GDM1 (cell line): ENCODE measurements around the gene RAB11A.

Experiments used
- DNase-seq: peaks from one replicate; lab custom pipeline; 2025; lab: John Stamatoyannopoulos, UW

Gene RAB11A

GRCh38 chr15:65869126-65869953 is at the start of gene RAB11A:
RAB11A (plus strand) TSS chr15:65869491; CDS start chr15:65869586, 95 bp downstream.
- DNase-seq: peak; percentile 92

DNA sequence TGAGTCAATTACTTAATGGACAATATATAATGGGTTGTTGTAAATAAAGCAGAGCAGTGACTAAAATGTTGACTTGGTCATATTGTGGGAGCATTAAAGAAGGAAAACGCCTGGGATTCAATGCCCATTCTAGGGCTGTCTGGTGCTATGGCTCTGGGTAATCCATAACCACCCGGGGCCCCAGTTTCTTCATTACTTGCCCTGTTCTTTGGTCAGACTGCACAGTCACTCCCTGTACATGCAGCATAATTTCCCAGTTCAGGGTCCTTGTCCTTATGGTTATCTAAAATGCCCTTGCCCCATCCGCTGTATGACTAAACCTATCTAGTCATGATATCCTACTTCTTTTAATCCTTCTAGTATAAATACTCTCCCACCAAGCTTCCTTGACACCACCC is 49.7 kb upstream of the RAB11A start:
- no peak for DNase-seq

GRCh38 chr15:65821070-65821469 is 48.2 kb upstream of the RAB11A start:
- DNase-seq: no peak

- DNase-seq: no peak
Observed at GRCh38 chr15:65822316-65822715, 47.0 kb upstream of the RAB11A start.

- DNase-seq: no peak
Observed at GRCh38 chr15:65824031-65824743, 45.1 kb upstream of the RAB11A start.

GRCh38 chr15:65824941-65825544 is 44.2 kb upstream of the RAB11A start:
- no peak for DNase-seq

GRCh38 chr15:65827065-65827464 is 42.2 kb upstream of the RAB11A start:
- no peak for DNase-seq

GRCh38 chr15:65828585-65828984 is 40.7 kb upstream of the RAB11A start:
- DNase-seq: no peak

DNA sequence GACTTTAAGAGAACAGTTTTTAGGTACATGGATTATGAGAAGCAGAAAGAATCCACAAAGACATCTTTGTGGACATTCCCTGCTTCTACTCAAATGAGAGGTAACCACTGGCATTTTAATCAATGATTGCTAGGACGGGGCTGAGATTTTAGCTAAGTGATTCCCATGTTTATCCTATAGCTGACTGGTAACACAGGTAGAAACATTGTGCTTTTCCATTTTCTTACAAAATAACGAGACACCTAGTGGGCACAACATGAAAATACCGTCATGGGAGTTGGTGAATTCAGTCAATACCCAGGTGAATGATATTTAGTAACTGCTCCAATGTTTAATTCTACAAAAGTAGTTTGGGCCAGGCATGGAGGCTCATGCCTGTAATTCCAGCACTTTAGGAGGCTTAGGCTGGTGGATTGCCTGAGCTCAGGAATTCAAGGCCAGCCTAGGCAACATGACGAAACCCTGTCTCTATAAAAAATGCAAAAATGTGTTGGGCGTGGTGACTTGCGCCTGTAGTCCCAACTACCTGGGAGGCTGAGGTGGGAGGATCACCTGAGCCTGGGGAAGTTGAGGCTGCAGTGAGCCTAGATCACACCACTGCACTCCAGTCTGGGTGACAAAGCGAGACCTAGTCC is 40.0 kb upstream of the RAB11A start:
- no peak for DNase-seq

DNA sequence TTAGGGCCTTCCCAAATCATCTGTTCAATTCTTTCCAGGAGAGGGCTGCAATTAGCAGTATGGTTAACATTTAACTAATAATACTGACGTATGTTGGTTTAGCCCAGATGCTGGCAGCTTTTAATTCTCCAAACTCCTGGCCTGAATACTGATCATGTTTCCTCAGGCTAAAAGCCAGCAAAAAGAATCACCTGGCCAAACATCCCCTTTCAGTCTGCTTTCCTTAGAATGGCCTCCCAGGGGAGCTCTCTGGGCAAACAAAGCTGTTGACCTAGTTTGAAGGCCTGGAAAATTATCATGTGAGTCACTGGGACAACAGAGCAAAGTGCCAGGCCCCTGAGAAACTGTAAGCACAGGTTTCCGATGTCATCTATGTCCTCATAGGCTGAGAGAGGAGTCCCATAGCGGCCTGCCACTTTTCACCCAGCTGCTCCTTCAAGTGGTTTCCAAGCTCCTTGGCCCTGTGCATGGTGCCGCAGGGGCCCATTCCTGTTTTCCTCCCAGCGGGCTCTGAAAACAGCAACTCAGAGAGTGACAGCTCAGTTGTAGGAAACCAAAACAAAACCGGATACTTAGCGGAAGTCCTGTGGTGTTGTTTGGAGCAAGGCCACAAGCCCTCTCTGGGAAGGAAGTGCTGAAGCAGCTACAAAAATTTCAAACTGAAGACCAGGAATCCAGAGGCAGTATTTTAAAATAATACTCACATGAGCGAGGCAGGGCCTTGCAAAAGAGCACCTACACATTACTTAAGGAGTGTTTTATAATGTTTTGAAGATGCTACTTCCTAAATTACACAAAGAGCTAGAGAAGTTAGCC is 36.5 kb upstream of the RAB11A start:
- DNase-seq: peak; percentile 91

DNA sequence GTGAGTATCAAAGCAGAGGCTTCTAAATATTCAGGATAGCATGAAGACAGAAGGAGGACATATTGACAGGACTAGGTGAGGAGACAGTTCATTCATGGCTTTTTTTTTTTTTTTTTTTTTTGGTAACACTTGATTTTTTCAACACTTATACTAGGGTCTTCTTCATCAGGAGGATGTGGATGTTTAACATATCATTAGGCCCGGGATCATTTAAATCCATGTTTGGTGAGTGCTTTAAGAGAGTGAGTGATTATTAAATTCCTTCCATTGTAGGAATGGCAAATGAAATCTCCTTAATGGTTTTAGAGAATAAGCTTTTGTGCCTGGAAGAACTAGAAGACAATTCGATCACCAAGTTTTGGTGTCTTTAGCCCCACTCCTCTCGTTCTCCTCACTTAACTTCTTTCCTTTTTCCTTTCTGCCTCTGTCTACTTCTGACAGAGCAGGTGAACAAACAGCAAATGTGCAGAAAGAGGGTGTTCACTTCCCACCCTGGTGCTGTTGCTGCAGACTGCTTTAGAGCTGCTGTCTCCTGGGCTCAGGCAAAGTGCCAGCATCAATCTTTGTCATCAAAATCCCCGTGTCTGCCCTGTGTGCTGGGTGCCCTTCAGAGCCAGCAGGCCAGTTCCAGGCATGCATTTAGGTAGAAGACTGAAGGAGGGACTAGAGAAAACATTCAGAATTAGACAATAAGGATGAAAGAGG is 35.6 kb upstream of the RAB11A start:
- no peak for DNase-seq

- DNase-seq: no peak
Observed at GRCh38 chr15:65834603-65835282, 34.5 kb upstream of the RAB11A start.

- no peak for DNase-seq
Observed at GRCh38 chr15:65835447-65835846, 33.8 kb upstream of the RAB11A start.

DNA sequence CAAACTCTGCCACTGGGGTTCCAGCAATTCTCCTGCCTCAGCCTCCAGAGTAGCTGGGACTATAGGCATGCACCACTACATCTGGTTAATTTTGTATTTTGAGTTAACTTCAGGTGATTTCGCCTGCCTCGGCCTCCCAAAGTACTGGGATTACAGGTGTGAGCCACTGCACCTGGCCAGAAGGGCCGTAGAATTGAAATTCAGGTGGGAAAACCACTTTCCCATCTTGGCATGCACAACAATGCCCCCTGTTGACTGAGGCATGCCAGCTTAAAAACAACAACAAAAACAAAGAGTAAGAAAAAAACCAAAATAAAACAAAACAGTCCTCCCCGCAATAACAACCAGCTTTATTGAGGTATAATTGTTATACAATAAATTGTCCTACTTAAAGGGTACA is 32.6 kb upstream of the RAB11A start:
- DNase-seq: no peak

- peak; percentile 26 for DNase-seq
Observed at GRCh38 chr15:65837301-65838294, 31.7 kb upstream of the RAB11A start.

- DNase-seq: no peak
Observed at GRCh38 chr15:65839354-65839901, 29.9 kb upstream of the RAB11A start.

- DNase-seq: no peak
Observed at GRCh38 chr15:65839985-65840384, 29.3 kb upstream of the RAB11A start.

- no peak for DNase-seq
Observed at GRCh38 chr15:65841121-65841930, 28.0 kb upstream of the RAB11A start.
